Neural cell (in vitro differentiated cells): Measurements from ENCODE around the gene ACOX1.

Experiments used
- EP300 ChIP-seq: fragments of 450-650 bp; conservative IDR thresholded peaks from 2 replicates; pipeline ENCODE4 v1.6.1; 2014; ENCODE audit warnings: antibody characterized with exemption, mild to moderate bottlenecking, moderate library complexity; ENCODE audit not compliant: poor library complexity, severe bottlenecking
- EZH2 ChIP-seq: fragments of 200-600, 300-800 bp; shearing (Covaris generic), sonication (generic); IDR thresholded peaks from 2 replicates; pipeline ENCODE4 v1.6.1; 2014; ENCODE audit warnings: antibody characterized with exemption, low read length, borderline replicate concordance, mild to moderate bottlenecking; ENCODE audit not compliant: insufficient read depth, poor library complexity, severe bottlenecking
- POLR2AphosphoS5 ChIP-seq: IDR thresholded peaks from 2 replicates; pipeline ENCODE4 v1.6.1; 2012
- TF ChIP-seq, protein P1 (sequence below): IDR thresholded peaks from 2 replicates; pipeline ENCODE4 v1.6.1; 2012; ENCODE audit warnings: borderline replicate concordance
- TF ChIP-seq, protein P2 (sequence below): fragments of 450-650 bp; IDR thresholded peaks from 2 replicates; pipeline ENCODE4 v1.5.1; 2014; ENCODE audit warnings: antibody characterized with exemption, mild to moderate bottlenecking, moderate library complexity; ENCODE audit not compliant: poor library complexity, severe bottlenecking

DNA sequence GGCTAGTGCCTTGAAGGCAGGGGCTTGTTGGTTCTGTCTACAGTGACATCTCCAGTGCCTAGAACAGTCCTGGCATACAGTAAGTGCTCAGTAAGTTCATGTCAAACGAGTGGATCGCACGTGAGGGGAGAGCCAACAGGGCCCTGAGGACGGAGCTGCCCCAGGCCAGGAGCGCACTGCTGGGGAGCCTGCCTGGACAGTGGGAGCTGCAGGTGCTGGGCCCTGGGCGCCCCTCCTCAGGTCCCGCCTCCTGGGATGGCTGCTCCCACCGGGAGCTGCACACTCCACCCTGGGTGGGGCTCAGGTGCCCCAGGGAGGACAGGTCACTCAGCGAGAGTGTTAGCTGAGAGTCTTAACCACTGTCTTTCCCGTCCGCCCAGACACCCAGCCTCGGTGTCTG, 46.3 kb upstream of the ACOX1 start:
- TF ChIP-seq, protein P1, sequence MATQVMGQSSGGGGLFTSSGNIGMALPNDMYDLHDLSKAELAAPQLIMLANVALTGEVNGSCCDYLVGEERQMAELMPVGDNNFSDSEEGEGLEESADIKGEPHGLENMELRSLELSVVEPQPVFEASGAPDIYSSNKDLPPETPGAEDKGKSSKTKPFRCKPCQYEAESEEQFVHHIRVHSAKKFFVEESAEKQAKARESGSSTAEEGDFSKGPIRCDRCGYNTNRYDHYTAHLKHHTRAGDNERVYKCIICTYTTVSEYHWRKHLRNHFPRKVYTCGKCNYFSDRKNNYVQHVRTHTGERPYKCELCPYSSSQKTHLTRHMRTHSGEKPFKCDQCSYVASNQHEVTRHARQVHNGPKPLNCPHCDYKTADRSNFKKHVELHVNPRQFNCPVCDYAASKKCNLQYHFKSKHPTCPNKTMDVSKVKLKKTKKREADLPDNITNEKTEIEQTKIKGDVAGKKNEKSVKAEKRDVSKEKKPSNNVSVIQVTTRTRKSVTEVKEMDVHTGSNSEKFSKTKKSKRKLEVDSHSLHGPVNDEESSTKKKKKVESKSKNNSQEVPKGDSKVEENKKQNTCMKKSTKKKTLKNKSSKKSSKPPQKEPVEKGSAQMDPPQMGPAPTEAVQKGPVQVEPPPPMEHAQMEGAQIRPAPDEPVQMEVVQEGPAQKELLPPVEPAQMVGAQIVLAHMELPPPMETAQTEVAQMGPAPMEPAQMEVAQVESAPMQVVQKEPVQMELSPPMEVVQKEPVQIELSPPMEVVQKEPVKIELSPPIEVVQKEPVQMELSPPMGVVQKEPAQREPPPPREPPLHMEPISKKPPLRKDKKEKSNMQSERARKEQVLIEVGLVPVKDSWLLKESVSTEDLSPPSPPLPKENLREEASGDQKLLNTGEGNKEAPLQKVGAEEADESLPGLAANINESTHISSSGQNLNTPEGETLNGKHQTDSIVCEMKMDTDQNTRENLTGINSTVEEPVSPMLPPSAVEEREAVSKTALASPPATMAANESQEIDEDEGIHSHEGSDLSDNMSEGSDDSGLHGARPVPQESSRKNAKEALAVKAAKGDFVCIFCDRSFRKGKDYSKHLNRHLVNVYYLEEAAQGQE, result no peak
- TF ChIP-seq, protein P2, sequence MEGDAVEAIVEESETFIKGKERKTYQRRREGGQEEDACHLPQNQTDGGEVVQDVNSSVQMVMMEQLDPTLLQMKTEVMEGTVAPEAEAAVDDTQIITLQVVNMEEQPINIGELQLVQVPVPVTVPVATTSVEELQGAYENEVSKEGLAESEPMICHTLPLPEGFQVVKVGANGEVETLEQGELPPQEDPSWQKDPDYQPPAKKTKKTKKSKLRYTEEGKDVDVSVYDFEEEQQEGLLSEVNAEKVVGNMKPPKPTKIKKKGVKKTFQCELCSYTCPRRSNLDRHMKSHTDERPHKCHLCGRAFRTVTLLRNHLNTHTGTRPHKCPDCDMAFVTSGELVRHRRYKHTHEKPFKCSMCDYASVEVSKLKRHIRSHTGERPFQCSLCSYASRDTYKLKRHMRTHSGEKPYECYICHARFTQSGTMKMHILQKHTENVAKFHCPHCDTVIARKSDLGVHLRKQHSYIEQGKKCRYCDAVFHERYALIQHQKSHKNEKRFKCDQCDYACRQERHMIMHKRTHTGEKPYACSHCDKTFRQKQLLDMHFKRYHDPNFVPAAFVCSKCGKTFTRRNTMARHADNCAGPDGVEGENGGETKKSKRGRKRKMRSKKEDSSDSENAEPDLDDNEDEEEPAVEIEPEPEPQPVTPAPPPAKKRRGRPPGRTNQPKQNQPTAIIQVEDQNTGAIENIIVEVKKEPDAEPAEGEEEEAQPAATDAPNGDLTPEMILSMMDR, result no peak
- no peak for TF ChIP-seq POLR2AphosphoS5
- TF ChIP-seq EZH2, result no peak
- TF ChIP-seq EP300, result no peak
